Colonic mucosa (tissue), 4 donors: Measurements from ENCODE around the gene BAG2. TPM values are rescaled to one million over a fixed set of nuclear protein-coding genes. Genes with fewer than 3 reads are reported as not detected.
A peak's percentile ranks its signal among the peaks of the same experiment; 100 is the strongest.

Source experiments
- DNase-seq: peaks from one replicate; pipeline ENCODE4 v3.0.0-alpha.2; 2020
- H3K27ac ChIP-seq: fragments of 200-600 bp; one replicate; pipeline ENCODE4 v1.8.0; 2021
- H3K27me3 ChIP-seq: fragments of 200-600 bp; one replicate; pipeline ENCODE4 v1.8.0; 2021
- H3K36me3 ChIP-seq: fragments of 200-600 bp; one replicate; pipeline ENCODE4 v1.8.0; 2021
- H3K4me1 ChIP-seq: fragments of 200-600 bp; one replicate; pipeline ENCODE4 v1.8.0; 2021; ENCODE audit warnings: mild to moderate bottlenecking
- H3K4me3 ChIP-seq: fragments of 200-600 bp; one replicate; pipeline ENCODE4 v1.8.0; 2021
- H3K9ac ChIP-seq, 2 donors: one replicate each; pipeline ENCODE4 v1.7.0; 2013; ENCODE audit warnings: control low read depth in 2 of 2, low read depth in 2 of 2, low read length in 2 of 2
- H3K9me3 ChIP-seq: fragments of 200-600 bp; one replicate; pipeline ENCODE4 v1.8.0; 2021
- intact Hi-C: fragments of 100-400 bp; cut with DNase I; formaldehyde crosslinking; loops from one replicate; pipeline ENCODE4 v1.14.1; 2022
- total RNA-seq, 2 donors: library from RNA; stranded (reverse); fragmentation: NEBNext Ultra II Directional in 1 of 2; extraction: Animal tissue kit (Norgen Biotek cat#: 25700) in 1 of 2; gene quantifications; one replicate each; pipeline ENCODE4 v1.2.1, GENCODE V29; 2021
- TF ChIP-seq, protein P1 (sequence below): fragments of 200-600 bp; IDR thresholded peaks from one replicate; pipeline ENCODE4 v1.8.0; 2022; ENCODE audit warnings: antibody characterized with exemption, mild to moderate bottlenecking
- donor health status: healthy.
- donor health status: DM: no; HTN: no; CAD: no.
- donor health status: DM: no; HTN: no; CAD: no.

The BAG2 gene
- total RNA-seq, 2 donors from 2014 or later, result 1.8 to 6.3 TPM

DNA sequence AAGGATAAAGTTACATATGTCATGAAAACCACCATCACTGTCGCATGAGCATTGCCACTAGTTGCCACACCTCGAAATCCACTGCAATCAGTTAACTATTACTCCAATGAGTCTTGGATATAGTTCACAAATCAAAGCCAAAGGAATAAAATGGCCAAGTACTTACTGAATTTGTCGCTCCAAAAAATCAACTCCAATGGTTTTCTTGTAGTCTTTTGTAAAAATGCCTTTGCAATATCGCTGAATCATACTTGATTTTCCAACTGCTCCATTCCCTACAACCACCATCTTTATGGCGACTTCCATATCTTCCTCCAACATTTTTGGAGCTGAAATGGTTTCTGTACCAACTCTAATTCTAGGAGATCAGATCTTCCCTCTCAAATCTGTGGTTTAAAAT, 37.9 kb downstream of the BAG2 start:
- intact Hi-C loops, result no loop called here
- H3K27ac ChIP-seq, result no peak overlapping the region
- no peaks in the 10 kb centered on the region for H3K4me1 ChIP-seq

DNA sequence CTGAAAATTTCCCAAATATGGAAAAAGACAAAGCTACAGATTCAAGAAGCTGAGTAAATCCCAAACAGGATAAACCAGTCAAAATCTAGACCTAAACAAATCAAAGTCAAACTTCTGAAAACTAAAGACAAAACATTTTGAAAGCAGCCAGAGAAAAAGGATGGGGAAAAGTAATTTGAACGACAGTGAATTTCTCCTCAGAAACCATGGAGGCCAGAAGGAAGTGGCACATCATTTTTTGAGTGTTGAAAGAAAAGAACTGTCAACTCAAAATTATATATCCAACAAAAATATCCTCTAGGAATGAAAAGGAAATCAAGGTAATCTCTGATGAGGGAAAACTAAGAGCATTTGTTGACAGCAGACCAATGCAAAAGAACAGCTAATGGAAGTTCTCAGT, 43.1 kb downstream of the BAG2 start:
- Histone ChIP-seq H3K36me3 (no peaks in the 10 kb centered on the region), H3K4me1 (peaks cover 5% of the 10 kb centered on the region), H3K9me3 (no peaks in the 10 kb centered on the region), H3K4me3 (no peak overlapping the region), H3K27me3 (no peaks in the 10 kb centered on the region), H3K9ac (no peak overlapping the region), H3K27ac (no peak overlapping the region)
- intact Hi-C loops, result no loop called here
- TF ChIP-seq, protein P1, sequence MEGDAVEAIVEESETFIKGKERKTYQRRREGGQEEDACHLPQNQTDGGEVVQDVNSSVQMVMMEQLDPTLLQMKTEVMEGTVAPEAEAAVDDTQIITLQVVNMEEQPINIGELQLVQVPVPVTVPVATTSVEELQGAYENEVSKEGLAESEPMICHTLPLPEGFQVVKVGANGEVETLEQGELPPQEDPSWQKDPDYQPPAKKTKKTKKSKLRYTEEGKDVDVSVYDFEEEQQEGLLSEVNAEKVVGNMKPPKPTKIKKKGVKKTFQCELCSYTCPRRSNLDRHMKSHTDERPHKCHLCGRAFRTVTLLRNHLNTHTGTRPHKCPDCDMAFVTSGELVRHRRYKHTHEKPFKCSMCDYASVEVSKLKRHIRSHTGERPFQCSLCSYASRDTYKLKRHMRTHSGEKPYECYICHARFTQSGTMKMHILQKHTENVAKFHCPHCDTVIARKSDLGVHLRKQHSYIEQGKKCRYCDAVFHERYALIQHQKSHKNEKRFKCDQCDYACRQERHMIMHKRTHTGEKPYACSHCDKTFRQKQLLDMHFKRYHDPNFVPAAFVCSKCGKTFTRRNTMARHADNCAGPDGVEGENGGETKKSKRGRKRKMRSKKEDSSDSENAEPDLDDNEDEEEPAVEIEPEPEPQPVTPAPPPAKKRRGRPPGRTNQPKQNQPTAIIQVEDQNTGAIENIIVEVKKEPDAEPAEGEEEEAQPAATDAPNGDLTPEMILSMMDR, result no peak
- DNase-seq, result no peak

More for the DNA sequence above, 37.9 kb downstream of the BAG2 start:
- no peak for DNase-seq
- no peaks in the 10 kb centered on the region for H3K27me3 ChIP-seq
- TF ChIP-seq, protein P1, result no peak
- H3K36me3 ChIP-seq, result no peaks in the 10 kb centered on the region
- H3K9me3 ChIP-seq, result no peaks in the 10 kb centered on the region
- no peak overlapping the region for H3K9ac ChIP-seq
- H3K4me3 ChIP-seq, result no peak overlapping the region

DNA sequence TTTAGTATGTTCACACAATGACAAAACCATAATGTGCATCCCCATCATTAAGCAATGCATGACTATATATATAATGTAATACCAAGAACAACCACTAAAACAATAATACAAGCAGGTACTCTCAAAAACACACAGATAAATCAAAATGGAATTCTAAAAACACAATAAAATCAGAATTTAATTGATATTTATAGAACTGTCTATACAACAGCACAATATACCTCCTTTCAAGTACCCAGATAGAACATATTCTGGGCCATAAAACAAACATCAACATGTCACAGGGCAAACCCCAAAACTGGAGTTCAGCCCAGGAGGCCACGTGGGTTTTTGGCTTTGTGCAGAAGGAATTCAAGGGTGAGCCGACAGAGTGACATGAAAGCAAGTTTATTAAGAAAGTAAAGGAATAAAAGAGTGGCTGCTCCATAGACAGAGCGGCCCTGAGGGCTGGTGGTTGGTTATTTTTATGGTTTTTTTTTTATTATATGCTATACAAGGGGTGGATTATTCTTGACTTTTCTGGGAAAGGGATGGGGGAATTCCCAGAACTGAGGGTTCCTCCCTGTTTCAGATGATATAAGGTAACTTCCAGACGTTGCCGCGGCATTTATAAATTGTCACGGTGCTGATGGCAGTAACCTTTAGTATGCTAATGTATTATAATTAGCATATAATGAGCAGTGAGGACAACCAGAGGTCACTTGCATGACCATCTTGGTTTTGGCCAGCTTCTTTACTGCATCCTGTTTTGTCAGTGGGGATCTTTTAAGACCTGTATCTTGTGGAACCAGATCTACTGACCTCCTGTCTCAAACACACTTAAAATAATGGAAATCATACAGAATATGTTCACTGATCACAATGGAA, 44.3 kb downstream of the BAG2 start:
- intact Hi-C loops, result no loop called here
- DNase-seq, result peak; percentile 36
- H3K4me3 ChIP-seq, result no peak overlapping the region

DNA sequence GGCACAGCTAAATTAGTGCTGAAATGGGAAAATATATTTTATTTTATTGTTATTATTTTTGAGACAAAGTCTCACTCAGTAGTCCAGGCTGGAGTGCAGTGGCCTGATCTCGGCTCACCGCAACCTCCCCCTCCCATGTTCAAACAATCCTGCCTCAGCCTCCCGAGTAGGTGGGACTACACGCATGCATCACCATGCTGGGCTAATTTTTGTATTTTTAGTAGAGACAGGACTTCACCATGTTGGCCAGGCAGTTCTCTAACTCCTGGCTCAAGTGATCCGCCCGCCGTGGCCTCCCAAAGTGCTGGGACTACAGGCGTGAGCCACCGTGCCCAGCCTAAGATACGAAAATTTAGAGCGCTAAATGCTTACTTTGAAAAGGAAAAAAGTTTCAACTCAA, 45.1 kb downstream of the BAG2 start:
- intact Hi-C loops, result no loop called here
- no peak overlapping the region for H3K4me3 ChIP-seq
- H3K27me3 ChIP-seq, result no peaks in the 10 kb centered on the region
- TF ChIP-seq, protein P1, result no peak
- peaks cover 5% of the 10 kb centered on the region for H3K4me1 ChIP-seq
- no peaks in the 10 kb centered on the region for H3K36me3 ChIP-seq
- peak overlapping the region; percentile 28 for H3K27ac ChIP-seq
- no peak overlapping the region for H3K9ac ChIP-seq
- H3K9me3 ChIP-seq, result no peaks in the 10 kb centered on the region
- no peak for DNase-seq

More for the DNA sequence above, 44.3 kb downstream of the BAG2 start:
- peaks cover 5% of the 10 kb centered on the region for H3K4me1 ChIP-seq
- H3K9ac ChIP-seq, result no peak overlapping the region
- no peaks in the 10 kb centered on the region for H3K9me3 ChIP-seq
- no peaks in the 10 kb centered on the region for H3K36me3 ChIP-seq
- H3K27ac ChIP-seq, result peak overlapping the region; percentile 28
- TF ChIP-seq, protein P1, result peak; percentile 22
- H3K27me3 ChIP-seq, result no peaks in the 10 kb centered on the region

DNA sequence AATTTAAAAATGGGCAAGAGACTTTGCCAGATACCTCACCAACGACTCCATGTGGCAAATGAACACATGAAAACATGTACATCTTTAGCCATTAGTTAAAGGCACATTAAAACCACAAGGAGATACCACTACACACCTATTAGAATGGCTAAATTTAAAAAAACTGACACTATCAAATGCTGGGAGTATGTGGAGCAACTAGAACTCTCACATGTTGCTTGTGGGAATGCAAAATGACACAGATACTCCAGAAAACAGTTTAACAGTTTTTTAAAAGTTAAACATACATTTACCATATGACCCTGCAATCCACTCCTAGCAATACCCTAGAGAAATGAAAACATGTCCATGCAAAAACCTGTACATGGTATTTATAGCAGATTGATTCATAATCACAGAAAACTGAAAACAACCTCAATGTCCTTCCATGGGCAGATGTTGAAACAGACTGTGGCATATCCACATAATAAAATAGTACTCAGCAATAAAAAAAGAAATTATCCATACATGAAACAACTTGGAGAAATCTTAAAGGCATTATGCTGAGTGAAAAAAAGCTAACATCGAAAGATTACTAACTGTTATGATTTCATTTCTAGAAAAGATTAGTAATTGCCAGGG, 48.1 kb downstream of the BAG2 start:
- Histone ChIP-seq H3K27me3 (no peaks in the 10 kb centered on the region), H3K4me1 (peaks cover 5% of the 10 kb centered on the region), H3K9me3 (no peaks in the 10 kb centered on the region), H3K36me3 (no peaks in the 10 kb centered on the region), H3K4me3 (no peak overlapping the region), H3K9ac (no peak overlapping the region), H3K27ac (no peak overlapping the region)
- intact Hi-C loops, result loop anchor here (5.0 kb wide), 1 partner anchor 568 kb away; no protein-coding TSS in a partner anchor
- no peak for DNase-seq
- TF ChIP-seq, protein P1, result no peak
